H9 (cell line): ENCODE measurements around the gene GFPT2. TPM values are rescaled to one million over a fixed set of nuclear protein-coding genes. Genes with fewer than 3 reads are reported as not detected.

Experiments used
- DNase-seq: peaks from one replicate; pipeline ENCODE4 v3.0.0-alpha.2; 2017
- H2AFZ ChIP-seq: one replicate; pipeline ENCODE4 v1.6.1; 2013; ENCODE audit warnings: mild to moderate bottlenecking, low read length, control low read depth, moderate library complexity
- H2AK5ac ChIP-seq: 2 replicates; pipeline ENCODE4 v1.6.1; 2013; ENCODE audit warnings: low read length, control low read depth, mixed read lengths; ENCODE audit not compliant: insufficient read length
- H2BK120ac ChIP-seq: one replicate; pipeline ENCODE4 v1.6.1; 2013; ENCODE audit warnings: low read depth, mild to moderate bottlenecking, low read length, control low read depth, inconsistent platforms; ENCODE audit not compliant: poor library complexity, severe bottlenecking
- H2BK12ac ChIP-seq: 2 replicates; pipeline ENCODE4 v1.6.1; 2013; ENCODE audit warnings: low read length, control low read depth, mixed read lengths, low read depth; ENCODE audit not compliant: insufficient read length
- H2BK15ac ChIP-seq: 2 replicates; pipeline ENCODE4 v1.6.1; 2013; ENCODE audit warnings: low read depth, low read length, control low read depth
- H2BK20ac ChIP-seq: one replicate; pipeline ENCODE4 v1.6.1; 2013; ENCODE audit warnings: low read depth, mild to moderate bottlenecking, low read length, control low read depth, inconsistent platforms; ENCODE audit not compliant: poor library complexity, severe bottlenecking
- H2BK5ac ChIP-seq: 2 replicates; pipeline ENCODE4 v1.6.1; 2013; ENCODE audit warnings: low read length, control low read depth, mixed read lengths; ENCODE audit not compliant: insufficient read length
- H3K14ac ChIP-seq: 2 replicates; pipeline ENCODE4 v1.6.1; 2013; ENCODE audit warnings: low read length, control low read depth; ENCODE audit not compliant: insufficient read depth
- H3K18ac ChIP-seq: 2 replicates; pipeline ENCODE4 v1.6.1; 2013; ENCODE audit warnings: low read depth, mild to moderate bottlenecking, mixed read lengths, low read length, control low read depth; ENCODE audit not compliant: insufficient read length
- H3K23ac ChIP-seq: 2 replicates; pipeline ENCODE4 v1.6.1; 2013; ENCODE audit warnings: low read length, control low read depth, mixed read lengths, low read depth; ENCODE audit not compliant: insufficient read length
- H3K23me2 ChIP-seq: 2 replicates; pipeline ENCODE4 v1.6.1; 2013; ENCODE audit warnings: low read depth, mild to moderate bottlenecking, mixed read lengths, low read length, control low read depth; ENCODE audit not compliant: insufficient read length, poor library complexity, severe bottlenecking
- H3K27ac ChIP-seq: 2 replicates; pipeline ENCODE4 v1.5.1; 2013; ENCODE audit warnings: low read length, control low read depth, mixed read lengths, low read depth; ENCODE audit not compliant: insufficient read length
- H3K27me3 ChIP-seq: 2 replicates; pipeline ENCODE4 v1.6.1; 2013; ENCODE audit warnings: low read length, control low read depth, inconsistent platforms; ENCODE audit not compliant: insufficient read depth
- H3K4ac ChIP-seq: 2 replicates; pipeline ENCODE4 v1.6.1; 2013; ENCODE audit warnings: low read depth, mild to moderate bottlenecking, control low read depth, inconsistent platforms, low read length, moderate library complexity
- H3K4me1 ChIP-seq: 2 replicates; pipeline ENCODE4 v1.6.1; 2013; ENCODE audit warnings: low read length, control low read depth, inconsistent platforms; ENCODE audit not compliant: insufficient read depth
- H3K4me2 ChIP-seq: 2 replicates; pipeline ENCODE4 v1.6.1; 2013; ENCODE audit warnings: low read length, control low read depth, mixed read lengths; ENCODE audit not compliant: insufficient read length, insufficient read depth
- H3K56ac ChIP-seq: 2 replicates; pipeline ENCODE4 v1.6.1; 2013; ENCODE audit warnings: low read depth, mild to moderate bottlenecking, mixed read lengths, low read length, control low read depth; ENCODE audit not compliant: insufficient read length
- H3K79me1 ChIP-seq: 2 replicates; pipeline ENCODE4 v1.6.1; 2013; ENCODE audit warnings: low read depth, mild to moderate bottlenecking, moderate library complexity, low read length, control low read depth, inconsistent platforms; ENCODE audit not compliant: insufficient read depth, poor library complexity, severe bottlenecking
- H3K79me2 ChIP-seq: 2 replicates; pipeline ENCODE4 v1.6.1; 2013; ENCODE audit warnings: low read length, control low read depth, inconsistent platforms; ENCODE audit not compliant: insufficient read depth
- H3K9ac ChIP-seq: 2 replicates; pipeline ENCODE4 v1.6.1; 2013; ENCODE audit warnings: low read length, control low read depth, mixed read lengths; ENCODE audit not compliant: insufficient read length; ENCODE audit errors: extremely low read depth
- H3K9me3 ChIP-seq: one replicate; pipeline ENCODE4 v1.6.1; 2013; ENCODE audit warnings: low read depth, low read length, inconsistent platforms; ENCODE audit not compliant: control insufficient read depth
- H3T11ph ChIP-seq: one replicate; pipeline ENCODE4 v1.6.1; 2013; ENCODE audit warnings: mild to moderate bottlenecking, low read length, control low read depth, inconsistent platforms
- H4K20me1 ChIP-seq: one replicate; pipeline ENCODE4 v1.6.1; 2013; ENCODE audit not compliant: control insufficient read depth, insufficient read length, insufficient read depth
- H4K5ac ChIP-seq: 2 replicates; pipeline ENCODE4 v1.6.1; 2013; ENCODE audit warnings: low read depth, mild to moderate bottlenecking, mixed read lengths, low read length, control low read depth; ENCODE audit not compliant: insufficient read length
- H4K8ac ChIP-seq: replicated peaks from 2 replicates; pipeline ENCODE4 v1.6.1; 2013; ENCODE audit warnings: low read length, control low read depth, mixed read lengths, low read depth; ENCODE audit not compliant: insufficient read length
- H4K91ac ChIP-seq: 2 replicates; pipeline ENCODE4 v1.6.1; 2013; ENCODE audit warnings: low read depth, mild to moderate bottlenecking, moderate library complexity, mixed read lengths, low read length, control low read depth; ENCODE audit not compliant: insufficient read length
- H3K27ac Mint-ChIP-seq, 3 experiments: 2 replicates in 2 of 3; 3 replicates in 1 of 3; pipeline ENCODE4 v1.8.0; 2020 to 2021; ENCODE audit warnings: mixed read lengths in 3 of 3, mild to moderate bottlenecking in 1 of 3, moderate library complexity in 1 of 3
- H3K27me3 Mint-ChIP-seq: 2 replicates; pipeline ENCODE4 v1.8.0; 2021; ENCODE audit warnings: low read depth, mild to moderate bottlenecking, moderate library complexity, mixed read lengths
- H3K36me3 Mint-ChIP-seq, 3 experiments: 2 replicates in 2 of 3; 3 replicates in 1 of 3; pipeline ENCODE4 v1.8.0; 2020 to 2021; ENCODE audit warnings: low read depth in 3 of 3, mixed read lengths in 3 of 3; ENCODE audit not compliant: insufficient read depth in 1 of 3
- H3K4me1 Mint-ChIP-seq, 2 experiments: 2 replicates each; pipeline ENCODE4 v1.8.0; 2020; ENCODE audit warnings: mixed read lengths in 2 of 2
- H3K4me3 Mint-ChIP-seq, 2 experiments: 2 replicates in 1 of 2; 3 replicates in 1 of 2; pipeline ENCODE4 v1.8.0; 2020 to 2021; ENCODE audit warnings: mild to moderate bottlenecking in 2 of 2, mixed read lengths in 2 of 2, moderate library complexity in 1 of 2
- H3K9me3 Mint-ChIP-seq, 2 experiments: 2 replicates in 1 of 2; 3 replicates in 1 of 2; pipeline ENCODE4 v1.8.0; 2020; ENCODE audit warnings: mild to moderate bottlenecking in 2 of 2, mixed read lengths in 2 of 2, moderate library complexity in 1 of 2
- CTCF ChIP-seq: fragments of 200-600 bp; sonication (generic); conservative IDR thresholded peaks from 3 replicates; pipeline ENCODE4 v1.8.0; 2021; ENCODE audit warnings: antibody characterized with exemption, mild to moderate bottlenecking
- WGBS: extraction: QIAGEN DNeasy Blood & Tissue Kit; methylation state at CpG from one replicate; pipeline ENCODE4 v1.1.7; 2013; ENCODE audit warnings: missing lambda C conversion rate, low lambda C conversion rate, mixed read lengths; ENCODE audit not compliant: insufficient read length; ENCODE audit errors: extremely low coverage; 5-methylcytosine and 5-hydroxymethylcytosine counted together
- total RNA-seq: library from RNA; stranded (reverse); gene quantifications from 2 replicates; pipeline ENCODE4 v1.2.1, GENCODE V29; 2021

The GFPT2 gene
- total RNA-seq, 1 experiment from 2014 or later: 89.8 TPM

GRCh38 chr5:180345186-180345585, 8.0 kb downstream of the GFPT2 start:
- no peak overlapping the region for H2BK12ac ChIP-seq
- no peaks in the 10 kb centered on the region for H3K23me2 ChIP-seq
- H3K14ac ChIP-seq: 0 out of 2 replicates have a peak overlapping the region, but pooled peaks have one; percentile 25
- H2BK15ac ChIP-seq: no peak overlapping the region
- H3K9ac ChIP-seq: no peak overlapping the region
- no peak overlapping the region for H4K91ac ChIP-seq
- H3K4me3 Mint-ChIP-seq: peak overlapping the region in 1 of 2 experiments; percentile 38; a peak in 1 of 5 replicates
- H3K4me2 ChIP-seq: no peak overlapping the region
- H3K9me3 ChIP-seq: no peaks in the 10 kb centered on the region
- no peak overlapping the region for H3K23ac ChIP-seq
- H3K27ac ChIP-seq: no peak overlapping the region
- no peak overlapping the region for H2BK120ac ChIP-seq
- no peak overlapping the region for H3K56ac ChIP-seq
- H4K8ac ChIP-seq: no peak overlapping the region
- H3K18ac ChIP-seq: no peak overlapping the region
- peak overlapping the region in 2 of 3 experiments; percentile 43 to 62; a peak in 3 of 7 replicates for H3K27ac Mint-ChIP-seq
- no peaks in the 10 kb centered on the region; a peak in 1 of 5 replicates for H3K9me3 Mint-ChIP-seq
- H2AK5ac ChIP-seq: no peak overlapping the region
- peaks cover 30% of the 10 kb centered on the region; the same call in 1 of the 2 replicates for H3K4me1 ChIP-seq
- H3K36me3 Mint-ChIP-seq: peaks cover 26 to 34% (median 27%) of the 10 kb centered on the region in 3 experiments
- H3K79me1 ChIP-seq: peaks cover 17% of the 10 kb centered on the region
- no peak overlapping the region for H3T11ph ChIP-seq
- DNase-seq: no peak
- peaks cover 80 to 87% of the 10 kb centered on the region in 2 experiments for H3K4me1 Mint-ChIP-seq
- no peak overlapping the region for H4K5ac ChIP-seq
- H4K20me1 ChIP-seq: peaks cover under 1% of the 10 kb centered on the region
- H2BK5ac ChIP-seq: no peak overlapping the region
- no peak overlapping the region for H3K4ac ChIP-seq
- no peaks in the 10 kb centered on the region for H3K27me3 ChIP-seq
- no peak overlapping the region for H2AFZ ChIP-seq
- H3K79me2 ChIP-seq: peaks cover 30% of the 10 kb centered on the region; the same call in 1 of the 2 replicates
- WGBS: no CpG with 5 or more reads among the region's 8 CpGs
- H3K27me3 Mint-ChIP-seq: no peaks in the 10 kb centered on the region
- TF ChIP-seq CTCF: no peak
- H2BK20ac ChIP-seq: no peak overlapping the region
